Coronary artery (tissue), 2 donors: ENCODE results near the gene TOM1L2.

Experiments
- DNase-seq: peaks from one replicate; pipeline ENCODE4 v3.0.0-alpha.2; 2017; ENCODE audit warnings: low spot score
- H3K27ac ChIP-seq, 2 donors: fragments of 200-600 bp; sonication (generic); one replicate each; pipeline ENCODE4 v1.5.1; 2016 to 2019
- H3K4me3 ChIP-seq: fragments of 200-600 bp; sonication (generic); 2 replicates; pipeline ENCODE4 v1.5.1; 2016; ENCODE audit warnings: mild to moderate bottlenecking, moderate library complexity
- TF ChIP-seq, protein P1 (sequence below): fragments of 200-600 bp; sonication (generic); IDR thresholded peaks from one replicate; pipeline ENCODE4 v1.5.1; 2019; ENCODE audit warnings: antibody characterized with exemption

The TOM1L2 gene

DNA sequence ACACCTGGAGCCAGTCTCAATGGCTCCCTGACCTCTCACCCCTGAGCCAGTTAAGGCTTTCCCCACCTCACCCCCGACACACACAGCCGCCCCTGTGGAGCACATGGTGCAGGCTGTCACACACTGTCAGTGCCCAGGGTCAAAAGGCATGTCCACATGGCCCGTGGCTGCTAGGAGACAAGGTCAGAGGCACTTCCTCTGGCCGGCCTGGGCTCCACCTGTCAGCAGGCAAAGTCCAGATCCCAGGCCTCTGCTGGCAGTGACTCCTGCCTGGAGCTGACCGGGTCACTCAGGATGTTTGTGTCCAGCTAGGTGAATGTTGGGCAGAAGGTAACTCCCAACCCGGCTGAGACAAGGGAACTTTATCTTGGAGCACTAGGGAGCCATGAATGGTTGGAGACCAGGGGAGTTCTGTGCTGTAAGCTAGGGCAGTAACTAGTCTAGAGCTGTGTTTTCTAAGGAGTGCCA is 141.4 kb downstream of the TOM1L2 start:
- TF ChIP-seq, protein P1, sequence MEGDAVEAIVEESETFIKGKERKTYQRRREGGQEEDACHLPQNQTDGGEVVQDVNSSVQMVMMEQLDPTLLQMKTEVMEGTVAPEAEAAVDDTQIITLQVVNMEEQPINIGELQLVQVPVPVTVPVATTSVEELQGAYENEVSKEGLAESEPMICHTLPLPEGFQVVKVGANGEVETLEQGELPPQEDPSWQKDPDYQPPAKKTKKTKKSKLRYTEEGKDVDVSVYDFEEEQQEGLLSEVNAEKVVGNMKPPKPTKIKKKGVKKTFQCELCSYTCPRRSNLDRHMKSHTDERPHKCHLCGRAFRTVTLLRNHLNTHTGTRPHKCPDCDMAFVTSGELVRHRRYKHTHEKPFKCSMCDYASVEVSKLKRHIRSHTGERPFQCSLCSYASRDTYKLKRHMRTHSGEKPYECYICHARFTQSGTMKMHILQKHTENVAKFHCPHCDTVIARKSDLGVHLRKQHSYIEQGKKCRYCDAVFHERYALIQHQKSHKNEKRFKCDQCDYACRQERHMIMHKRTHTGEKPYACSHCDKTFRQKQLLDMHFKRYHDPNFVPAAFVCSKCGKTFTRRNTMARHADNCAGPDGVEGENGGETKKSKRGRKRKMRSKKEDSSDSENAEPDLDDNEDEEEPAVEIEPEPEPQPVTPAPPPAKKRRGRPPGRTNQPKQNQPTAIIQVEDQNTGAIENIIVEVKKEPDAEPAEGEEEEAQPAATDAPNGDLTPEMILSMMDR: no peak
- Histone ChIP-seq H3K27ac (peak overlapping the region in 1 of 2 donors; percentile 28), H3K4me3 (no peak overlapping the region)
- DNase-seq: no peak

DNA sequence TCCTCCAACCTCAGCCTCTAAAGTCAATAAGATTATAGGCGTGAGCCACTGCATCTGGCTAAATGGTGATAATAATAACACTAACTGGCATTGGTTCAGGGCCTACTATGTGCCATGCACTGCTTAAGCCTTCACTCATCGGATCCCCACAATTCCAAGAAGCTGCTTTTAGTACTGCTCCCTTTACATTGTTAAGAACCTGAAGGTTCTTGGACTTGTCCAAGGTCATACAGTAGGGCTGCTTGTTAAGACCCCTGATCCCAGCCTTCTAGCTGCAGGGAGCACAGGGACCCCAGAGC is 142.0 kb downstream of the TOM1L2 start:
- no peak for DNase-seq
- TF ChIP-seq, protein P1: no peak
- H3K4me3 ChIP-seq: no peak overlapping the region
- no peak overlapping the region for H3K27ac ChIP-seq

DNA sequence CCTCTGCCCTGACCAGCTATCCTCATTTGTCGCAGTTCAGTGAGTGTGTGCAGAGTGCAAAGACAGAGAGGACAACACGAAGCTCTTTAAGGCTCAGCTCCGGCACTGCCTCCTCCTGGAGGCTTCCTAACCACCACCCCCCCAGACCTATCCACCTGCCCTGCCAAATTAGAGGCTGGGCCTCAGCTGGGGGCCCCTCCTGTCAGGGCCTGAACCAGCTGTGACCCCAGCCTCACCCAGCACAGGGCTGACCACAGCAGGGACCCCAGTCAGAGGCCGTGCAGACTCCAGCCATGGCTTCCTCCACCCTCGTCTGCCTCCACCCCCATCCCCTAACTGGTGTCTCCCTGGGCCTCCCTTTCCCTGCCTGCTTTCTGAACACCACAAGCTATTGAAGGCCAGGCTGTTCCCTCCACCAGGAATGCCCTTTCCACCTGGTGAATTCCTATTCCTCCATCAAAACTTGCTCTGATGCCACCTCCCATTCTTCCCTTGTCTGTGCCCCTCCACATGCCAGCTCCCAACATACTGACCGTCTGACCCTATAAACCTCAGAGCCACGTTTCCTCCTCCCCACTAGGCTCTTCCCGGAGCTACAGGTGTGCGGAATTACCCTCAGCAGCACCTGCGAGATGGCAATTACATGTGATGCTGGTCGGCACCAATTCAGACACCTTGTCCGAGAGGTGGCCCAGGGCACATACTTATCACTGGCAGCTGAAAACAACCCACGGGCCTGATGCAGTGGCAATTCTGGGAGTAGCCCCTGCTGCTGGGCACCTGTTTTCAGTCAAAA is 144.2 kb downstream of the TOM1L2 start:
- TF ChIP-seq, protein P1: no peak
- Histone ChIP-seq H3K4me3 (no peak overlapping the region), H3K27ac (no peak overlapping the region)
- DNase-seq: no peak

DNA sequence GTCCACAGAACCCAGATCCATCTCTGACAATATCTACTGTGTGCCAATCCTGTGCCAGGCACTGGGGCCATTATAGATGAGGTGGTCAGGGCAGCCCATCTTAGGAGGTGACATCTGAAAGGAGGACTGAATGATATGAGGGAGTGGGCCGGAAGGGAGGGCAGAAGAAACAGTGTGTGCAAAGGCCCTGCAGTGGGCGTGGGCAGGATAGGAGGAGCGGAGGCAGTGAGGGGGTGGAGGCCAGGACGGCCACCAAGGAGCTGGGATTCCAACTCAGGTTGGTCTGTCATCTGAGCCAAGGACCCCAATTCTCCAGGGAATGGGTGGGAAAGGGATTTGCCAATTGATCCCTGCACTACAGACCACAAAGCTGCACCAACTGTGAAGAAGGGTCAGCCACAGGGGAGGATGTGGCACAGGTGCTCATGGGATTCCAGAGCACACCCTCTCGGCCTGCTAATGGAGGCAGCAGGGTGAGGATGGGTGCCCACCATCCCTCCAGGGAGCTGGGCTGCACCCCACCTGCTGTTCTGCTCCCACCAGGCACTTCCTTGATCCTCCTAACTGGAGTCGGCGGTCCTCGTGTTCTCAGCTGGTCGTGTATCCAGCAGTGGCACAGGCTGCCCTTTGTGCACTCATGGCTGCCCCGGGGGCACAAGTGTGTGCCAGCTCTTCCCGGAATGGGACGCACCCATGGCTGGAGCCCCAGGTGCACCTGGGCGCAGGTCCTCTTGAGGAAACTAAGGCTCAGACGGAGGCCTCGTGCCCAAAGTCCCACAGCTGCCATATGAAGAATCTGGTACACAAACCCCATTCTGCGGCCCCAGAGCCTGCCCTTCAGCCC is 145.0 kb downstream of the TOM1L2 start:
- H3K27ac ChIP-seq: no peak overlapping the region
- no peak for DNase-seq
- TF ChIP-seq, protein P1: no peak
- H3K4me3 ChIP-seq: no peak overlapping the region

DNA sequence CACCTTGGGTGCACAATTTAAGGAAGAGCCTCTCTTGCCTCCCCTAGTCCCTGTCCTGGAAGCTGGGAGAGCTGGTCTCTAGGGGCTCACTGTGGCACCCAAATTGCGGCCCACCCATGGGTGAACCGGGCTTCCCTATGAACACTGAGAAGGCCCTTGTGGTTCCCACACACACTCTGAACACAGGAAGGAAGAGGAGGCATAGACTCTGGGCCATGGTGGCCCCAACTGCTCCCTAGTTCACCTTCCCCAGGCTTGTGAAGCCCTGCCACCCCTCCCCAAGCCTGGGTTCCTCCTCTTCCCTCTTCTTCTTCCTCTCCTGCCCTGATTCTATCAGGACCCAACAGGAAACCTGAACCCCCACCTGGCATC is 145.9 kb downstream of the TOM1L2 start:
- TF ChIP-seq, protein P1: no peak

DNA sequence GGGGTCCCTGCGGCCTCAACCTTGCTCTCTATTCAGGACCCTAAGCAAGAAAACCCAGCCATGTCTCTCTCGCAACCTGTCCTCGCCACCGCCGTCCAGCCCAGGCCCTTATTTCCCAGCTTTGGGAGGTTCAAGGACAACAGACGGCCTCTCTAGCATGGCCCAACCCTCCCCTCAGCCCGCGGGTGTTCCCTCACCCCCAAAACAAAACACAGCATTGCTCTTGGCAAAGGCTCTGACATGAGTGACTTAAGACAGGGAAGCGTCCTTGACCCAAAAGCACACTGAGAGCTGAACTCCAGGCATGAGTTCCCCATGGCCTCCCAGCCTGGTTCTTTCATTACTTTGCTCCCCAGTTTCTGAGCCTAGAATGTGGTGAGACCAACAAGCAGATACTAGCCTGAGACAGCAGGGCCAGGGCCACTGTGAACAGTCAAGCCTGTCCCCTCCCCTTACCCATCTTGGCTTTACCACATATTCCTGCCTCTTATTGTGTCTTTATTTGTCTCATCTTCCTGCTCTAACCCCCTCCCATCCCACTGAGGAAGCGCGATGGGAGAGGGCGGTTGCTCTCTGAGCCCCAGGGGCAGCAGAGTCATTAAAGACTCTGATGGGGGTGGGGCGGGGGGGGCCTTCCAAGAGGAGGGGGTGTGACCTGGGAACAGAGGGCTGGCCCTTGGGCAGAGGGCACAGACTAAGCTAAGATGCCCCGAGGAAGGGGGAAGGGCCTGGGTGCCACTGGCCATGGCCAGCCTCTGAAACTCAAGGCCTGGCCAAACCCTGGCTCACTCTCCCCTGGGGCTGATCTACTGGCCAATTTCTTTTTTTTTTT is 147.2 kb downstream of the TOM1L2 start:
- H3K27ac ChIP-seq: peak overlapping the region; percentile 50 to 88
- peak overlapping the region; percentile 77 for H3K4me3 ChIP-seq
- DNase-seq: no peak
- TF ChIP-seq, protein P1: no peak

More for the DNA sequence above, 145.9 kb downstream of the TOM1L2 start:
- H3K4me3 ChIP-seq: no peak overlapping the region
- no peak for DNase-seq
- H3K27ac ChIP-seq: peak overlapping the region in 1 of 2 donors; percentile 47
